Measurements from ENCODE around the gene AGAP1. TPM values are rescaled to one million over a fixed set of nuclear protein-coding genes. Genes with fewer than 3 reads are reported as not detected.

The AGAP1 gene
- total RNA-seq, 1 donor from 2014 or later, result 18.3 TPM

DNA sequence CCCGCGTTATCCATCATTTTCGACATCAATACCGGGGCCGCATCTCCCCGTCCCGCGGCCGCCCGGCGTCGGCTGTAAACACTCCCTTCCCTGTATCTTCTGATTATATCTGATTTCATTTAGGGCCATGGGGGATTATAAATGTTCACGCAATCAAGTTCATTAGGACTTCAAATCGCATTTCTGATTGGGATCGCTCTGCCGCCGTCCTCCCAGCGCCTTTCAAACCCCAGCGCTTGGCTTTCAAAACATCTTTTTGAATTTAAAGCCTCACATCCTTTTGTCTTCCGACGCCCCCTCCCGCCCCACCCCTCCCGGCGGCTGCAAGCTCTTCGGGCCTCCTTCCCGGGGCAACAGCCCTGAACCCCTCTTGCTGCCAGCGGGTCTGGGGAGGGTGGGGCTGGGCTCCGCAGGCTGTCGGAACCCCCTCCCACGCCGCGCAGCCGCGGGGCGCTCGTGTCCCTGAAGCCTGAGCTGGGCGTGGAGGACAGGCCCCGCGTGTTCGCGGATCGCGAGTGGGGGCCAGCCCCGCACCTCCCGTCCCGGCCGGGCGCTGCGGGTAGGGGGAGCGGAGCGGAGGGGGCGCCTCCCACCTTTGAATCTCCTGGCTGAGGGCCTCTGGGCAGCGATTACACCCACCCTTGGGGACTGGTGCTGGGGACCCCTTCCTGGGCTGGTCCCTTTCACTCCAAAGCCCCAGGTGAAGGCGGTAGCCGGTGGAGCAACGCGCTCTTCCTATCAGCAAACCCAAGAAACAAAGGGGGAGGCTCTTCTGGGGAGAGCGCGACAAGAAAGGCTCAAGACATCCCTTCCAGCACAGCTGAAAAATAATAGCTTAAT, 685.6 kb downstream of the AGAP1 start:
- Histone ChIP-seq H3K27me3 (ENCODE audit: control insufficient read depth in 3 of 3, insufficient read depth in 3 of 3, low read length in 3 of 3) (peaks cover 57 to 64% (median 62%) of the 10 kb centered on the region in 3 donors), H3K9ac (ENCODE audit: low read depth in 1 of 3, low read length in 3 of 3) (no peak overlapping the region)

DNA sequence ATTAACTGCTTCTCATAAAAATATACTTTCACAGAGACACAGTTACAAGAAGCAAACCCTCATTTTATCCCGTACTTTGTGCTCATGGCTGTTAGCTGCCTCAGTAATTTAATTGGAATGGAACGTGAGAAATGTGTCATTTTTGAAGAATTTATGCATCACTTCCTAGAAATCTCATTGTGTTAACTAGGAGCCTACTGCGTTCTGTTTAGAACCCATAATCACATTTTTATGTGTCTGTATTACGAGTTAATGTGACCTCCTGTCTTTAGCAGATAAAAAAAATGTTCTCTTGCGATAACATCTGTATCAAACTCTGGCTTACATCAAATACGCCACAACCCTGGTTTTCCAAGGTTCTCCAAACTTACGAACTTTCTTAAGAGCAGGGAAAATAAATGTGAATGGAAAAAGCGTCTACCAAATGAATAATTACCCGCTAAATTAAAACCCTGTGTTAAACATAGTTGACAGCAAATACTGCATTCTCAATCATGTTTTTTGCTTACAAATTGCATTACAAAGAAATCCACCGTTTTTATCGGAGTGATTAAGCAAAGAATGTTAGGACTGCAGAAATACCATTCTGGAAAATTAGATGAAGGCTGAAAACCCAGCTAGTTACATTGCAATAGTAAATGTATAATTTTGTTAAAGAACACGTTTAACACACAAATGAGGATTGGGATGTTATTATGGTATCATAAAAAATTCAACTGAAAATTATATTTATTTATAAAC, 686.4 kb downstream of the AGAP1 start:
- no peak overlapping the region for H3K27ac ChIP-seq (ENCODE audit: low read depth, low read length)
- peaks cover 53 to 57% (median 54%) of the 10 kb centered on the region in 3 donors for H3K27me3 ChIP-seq (ENCODE audit: control insufficient read depth in 3 of 3, insufficient read depth in 3 of 3, low read length in 3 of 3)
- H3K4me3 ChIP-seq (ENCODE audit: low read length in 3 of 3), result no peak overlapping the region
- no peaks in the 10 kb centered on the region for H3K9me3 ChIP-seq (ENCODE audit: control insufficient read depth in 3 of 3, low read length in 3 of 3)
- H3K4me1 ChIP-seq (ENCODE audit: control insufficient read depth in 3 of 3, insufficient read depth in 3 of 3, low read length in 3 of 3), result peaks cover 6 to 18% (median 9%) of the 10 kb centered on the region in 3 donors
- no peak overlapping the region for H3K9ac ChIP-seq (ENCODE audit: low read depth in 1 of 3, low read length in 3 of 3)
- no peaks in the 10 kb centered on the region for H3K36me3 ChIP-seq (ENCODE audit: control insufficient read depth in 3 of 3, insufficient read depth in 3 of 3, low read length in 3 of 3)

More for the DNA sequence above, 685.6 kb downstream of the AGAP1 start:
- H3K27ac ChIP-seq (ENCODE audit: low read depth, low read length), result no peak overlapping the region
- H3K36me3 ChIP-seq (ENCODE audit: control insufficient read depth in 3 of 3, insufficient read depth in 3 of 3, low read length in 3 of 3), result no peaks in the 10 kb centered on the region
- H3K4me3 ChIP-seq (ENCODE audit: low read length in 3 of 3), result no peak overlapping the region
- no peaks in the 10 kb centered on the region for H3K9me3 ChIP-seq (ENCODE audit: control insufficient read depth in 3 of 3, low read length in 3 of 3)
- peaks cover 6 to 18% (median 9%) of the 10 kb centered on the region in 3 donors for H3K4me1 ChIP-seq (ENCODE audit: control insufficient read depth in 3 of 3, insufficient read depth in 3 of 3, low read length in 3 of 3)

DNA sequence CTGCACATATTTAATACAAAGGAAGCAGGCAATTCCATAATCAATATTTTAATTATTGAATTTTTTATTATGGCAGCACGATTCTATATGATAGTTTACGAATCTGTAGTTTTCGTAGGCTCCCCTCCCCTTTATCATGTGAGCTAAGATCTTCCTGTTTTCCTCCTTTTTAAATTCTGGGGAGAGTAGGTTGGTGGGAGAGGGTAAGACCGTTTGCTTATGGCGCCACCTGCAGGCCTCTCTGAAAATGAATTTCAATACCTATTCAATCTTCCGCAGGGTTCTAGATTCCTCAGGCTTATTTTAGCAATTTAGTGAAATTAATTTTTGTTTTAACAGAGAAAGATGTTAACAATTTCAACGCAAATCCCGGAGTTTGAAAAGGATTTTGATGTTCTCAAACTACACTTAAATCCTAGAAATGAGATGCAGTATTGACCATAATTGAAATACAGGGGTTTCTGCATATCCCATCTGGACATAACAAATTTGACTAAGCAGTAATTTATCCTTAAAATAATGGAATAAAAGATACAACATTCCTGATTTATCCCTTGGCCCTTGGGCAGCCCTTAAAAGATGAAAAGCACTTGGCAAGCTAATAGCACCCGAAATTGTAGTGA, 687.1 kb downstream of the AGAP1 start:
- H3K27ac ChIP-seq (ENCODE audit: low read depth, low read length), result no peak overlapping the region
- H3K27me3 ChIP-seq (ENCODE audit: control insufficient read depth in 3 of 3, insufficient read depth in 3 of 3, low read length in 3 of 3), result peaks cover 47 to 50% (median 47%) of the 10 kb centered on the region in 3 donors
- H3K9me3 ChIP-seq (ENCODE audit: control insufficient read depth in 3 of 3, low read length in 3 of 3), result no peaks in the 10 kb centered on the region
- no peak overlapping the region for H3K9ac ChIP-seq (ENCODE audit: low read depth in 1 of 3, low read length in 3 of 3)
- no peaks in the 10 kb centered on the region for H3K36me3 ChIP-seq (ENCODE audit: control insufficient read depth in 3 of 3, insufficient read depth in 3 of 3, low read length in 3 of 3)
- H3K4me3 ChIP-seq (ENCODE audit: low read length in 3 of 3), result no peak overlapping the region
- H3K4me1 ChIP-seq (ENCODE audit: control insufficient read depth in 3 of 3, insufficient read depth in 3 of 3, low read length in 3 of 3), result peaks cover 6 to 18% (median 9%) of the 10 kb centered on the region in 3 donors

Small RNA genes lying within 50 kb of the gene (small RNA-seq; reads per million reads assigned to genes)
- gene RF00019, result not detected
- gene RN7SL204P, result not detected
- gene RNU7-127P, result not detected
- not detected for gene TMSB10P1

All from skeletal muscle tissue (tissue), 5 donors.